GM20431 (cell line): ENCODE measurements around the gene ZNF740.
"Not testable (repeated sequence)": the region's sequence is repeated elsewhere in the genome, so short reads cannot be mapped to it uniquely, and the experiment has no call there.

Experiments used
- in situ Hi-C: fragments of 300-500 bp; cut with MseI, MboI; formaldehyde crosslinking; loops from one replicate; pipeline ENCODE4 v1.15.0; 2020; ENCODE audit warnings: low sequenced_read_pairs; ENCODE audit not compliant: unreplicated experiment

The ZNF740 gene

DNA sequence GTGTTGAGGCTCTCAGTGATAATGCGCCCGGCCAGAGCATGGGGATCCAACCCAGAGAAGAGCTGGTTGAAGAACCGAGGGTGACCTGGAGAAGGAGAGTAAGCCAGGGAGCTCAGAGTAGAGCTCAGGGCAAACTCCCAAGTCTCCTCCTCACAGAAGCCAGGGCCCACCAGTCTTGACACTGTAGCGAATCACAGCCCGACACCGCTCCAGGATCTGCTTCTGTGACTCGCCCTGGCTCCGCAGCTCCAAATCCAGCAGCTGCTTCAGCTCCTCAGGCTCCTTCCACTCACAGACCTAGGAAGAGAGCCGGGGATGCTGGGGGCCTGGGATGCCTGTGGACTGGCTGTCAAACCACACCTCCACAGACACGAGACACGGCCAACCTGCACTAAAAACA is 8.2 kb upstream of the ZNF740 start:
- in situ Hi-C loops, result no loop called here

DNA sequence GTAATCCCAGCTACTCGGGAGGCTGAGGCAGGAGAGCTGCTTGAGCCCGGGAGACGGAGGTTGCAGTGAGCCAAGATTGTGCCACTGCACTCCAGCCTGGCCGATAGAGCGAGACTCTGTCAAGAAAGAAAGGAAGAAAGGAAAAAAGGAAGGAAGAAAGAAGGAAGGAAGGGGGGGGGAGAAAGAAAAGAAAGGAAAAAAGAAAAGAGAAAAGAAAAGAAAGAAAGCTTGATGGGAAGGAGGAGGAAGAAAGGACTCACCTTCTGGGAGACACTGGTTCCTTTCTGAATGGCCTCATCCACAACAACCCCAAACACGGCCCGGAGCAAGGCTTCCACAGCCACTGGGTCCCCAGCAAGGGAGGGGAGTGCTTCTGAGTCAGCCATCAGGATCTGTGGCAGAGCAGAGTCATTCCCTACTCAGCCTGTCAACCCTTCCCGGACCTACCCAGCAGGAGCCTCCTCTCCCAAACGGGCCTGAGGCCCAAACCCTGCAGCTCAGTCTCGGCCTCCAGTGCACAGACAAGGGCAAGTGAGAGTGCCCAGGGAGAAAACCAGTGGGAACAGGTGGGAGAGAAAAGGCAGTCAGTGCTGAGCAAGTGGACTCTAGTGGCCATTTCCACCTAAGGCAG is 7.3 kb upstream of the ZNF740 start:
- in situ Hi-C loops, result no loop called here

DNA sequence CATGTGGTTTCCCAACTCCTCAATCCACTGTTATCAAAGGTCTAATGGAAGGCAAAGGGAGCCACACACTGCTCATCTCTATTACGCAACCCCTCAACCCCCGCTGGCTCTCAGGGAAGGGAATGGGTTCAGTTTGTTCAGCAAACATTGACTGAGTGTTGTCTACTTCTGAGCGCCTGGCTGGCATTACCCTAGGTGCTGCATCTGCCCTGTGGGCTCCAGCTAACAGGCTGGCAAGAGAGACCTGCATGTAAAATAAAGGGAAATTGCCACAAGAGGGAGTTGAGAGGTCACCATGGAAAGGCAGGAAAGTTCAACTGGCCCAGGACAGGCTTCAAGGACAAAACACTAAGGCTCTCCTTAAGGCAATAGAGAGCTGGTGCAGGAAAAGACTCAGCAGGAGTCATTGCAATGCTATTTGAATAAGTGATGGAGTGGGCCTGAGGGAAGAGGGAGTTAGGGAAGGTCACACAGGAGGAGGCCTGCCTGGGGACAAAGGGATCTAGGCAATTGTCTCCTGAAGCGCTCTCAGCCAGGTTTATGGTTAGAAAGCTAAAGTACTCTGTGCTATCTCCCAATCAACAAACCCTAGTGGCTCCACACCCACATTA is 5.5 kb upstream of the ZNF740 start:
- in situ Hi-C loops, result no loop called here

DNA sequence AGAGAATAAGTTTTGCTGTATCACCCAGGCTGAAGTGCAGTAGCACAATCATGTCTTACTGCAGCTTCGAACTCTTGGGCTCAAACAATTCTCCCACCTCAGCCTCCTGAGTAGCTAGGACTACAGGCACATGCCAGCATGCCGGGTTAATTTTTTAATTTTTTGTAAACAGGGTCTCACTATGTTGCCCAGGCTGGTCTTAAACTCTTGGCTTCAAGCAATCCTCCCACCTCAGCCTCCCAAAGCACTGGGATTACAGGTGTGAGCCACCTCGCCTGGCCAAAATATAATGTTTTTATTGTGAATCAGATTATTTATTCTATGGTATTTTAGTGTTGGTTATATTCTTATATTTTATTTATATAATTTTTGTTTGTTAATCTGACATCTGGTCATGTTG is 3.8 kb upstream of the ZNF740 start:
- in situ Hi-C loops, result no loop called here

DNA sequence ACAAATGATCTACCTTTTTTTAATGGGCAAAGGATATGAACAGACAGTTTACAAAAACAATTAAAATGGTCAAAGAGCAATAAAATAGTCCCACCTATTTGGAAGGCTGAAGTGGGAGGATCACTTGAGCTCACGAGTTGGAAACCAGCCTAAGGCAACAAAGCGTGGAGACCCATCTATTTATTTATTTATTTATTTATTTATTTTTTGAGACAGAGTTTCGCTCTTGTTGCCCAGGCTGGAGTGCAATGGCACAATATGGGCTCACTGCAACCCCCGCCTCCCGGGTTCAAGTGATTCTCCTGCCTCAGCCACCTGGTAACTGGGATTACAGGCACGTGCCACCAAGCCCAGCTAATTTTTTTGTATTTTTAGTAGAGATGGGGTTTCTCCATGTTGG is 3.1 kb upstream of the ZNF740 start:
- in situ Hi-C loops, result not testable (repeated sequence)

DNA sequence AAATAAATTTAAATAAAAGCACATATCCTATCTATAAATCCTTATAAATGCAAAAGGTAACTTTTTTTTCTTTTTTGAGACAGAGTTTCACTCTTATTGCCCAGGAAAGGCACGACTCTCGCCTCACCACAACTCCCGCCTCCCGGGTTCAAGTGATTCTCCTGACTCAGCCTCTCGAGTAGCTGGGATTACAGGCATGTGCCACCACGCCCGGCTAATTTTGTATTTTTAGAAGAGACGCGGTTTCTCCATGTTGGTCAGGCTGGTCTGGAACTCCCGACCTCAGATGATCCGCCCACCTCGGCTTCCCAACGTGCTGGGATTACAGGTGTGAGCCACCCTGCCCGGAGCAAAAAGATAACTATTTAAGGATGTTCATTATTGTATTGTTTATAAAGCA is 1.7 kb upstream of the ZNF740 start:
- in situ Hi-C loops, result not testable (repeated sequence)

DNA sequence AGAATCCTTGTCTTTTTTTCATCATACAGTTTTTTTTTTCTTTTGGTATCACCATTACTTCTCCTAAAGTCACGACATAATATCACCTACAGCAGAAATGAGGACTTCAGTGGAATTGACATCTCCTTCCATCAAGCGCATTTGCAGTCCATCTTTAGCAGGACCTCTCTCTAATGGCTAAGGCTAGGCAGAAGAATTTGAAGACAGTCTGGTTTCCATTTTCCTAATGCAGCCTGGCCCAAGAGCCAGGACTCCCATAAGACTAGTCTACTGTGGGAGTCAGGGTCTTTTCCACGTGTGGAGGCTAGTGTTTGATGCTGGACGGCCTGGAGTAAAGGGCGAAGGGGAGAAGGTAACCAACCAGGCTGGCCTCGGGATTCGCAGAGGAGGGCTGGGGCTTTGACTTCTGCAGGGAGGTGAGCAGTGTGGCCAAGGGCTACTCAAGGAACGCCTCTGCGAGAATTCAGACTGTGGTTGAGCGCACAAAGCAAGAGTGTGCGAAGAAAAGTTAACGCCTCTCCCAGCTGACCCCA is 769 bp upstream of the ZNF740 start:
- in situ Hi-C loops, result no loop called here

DNA sequence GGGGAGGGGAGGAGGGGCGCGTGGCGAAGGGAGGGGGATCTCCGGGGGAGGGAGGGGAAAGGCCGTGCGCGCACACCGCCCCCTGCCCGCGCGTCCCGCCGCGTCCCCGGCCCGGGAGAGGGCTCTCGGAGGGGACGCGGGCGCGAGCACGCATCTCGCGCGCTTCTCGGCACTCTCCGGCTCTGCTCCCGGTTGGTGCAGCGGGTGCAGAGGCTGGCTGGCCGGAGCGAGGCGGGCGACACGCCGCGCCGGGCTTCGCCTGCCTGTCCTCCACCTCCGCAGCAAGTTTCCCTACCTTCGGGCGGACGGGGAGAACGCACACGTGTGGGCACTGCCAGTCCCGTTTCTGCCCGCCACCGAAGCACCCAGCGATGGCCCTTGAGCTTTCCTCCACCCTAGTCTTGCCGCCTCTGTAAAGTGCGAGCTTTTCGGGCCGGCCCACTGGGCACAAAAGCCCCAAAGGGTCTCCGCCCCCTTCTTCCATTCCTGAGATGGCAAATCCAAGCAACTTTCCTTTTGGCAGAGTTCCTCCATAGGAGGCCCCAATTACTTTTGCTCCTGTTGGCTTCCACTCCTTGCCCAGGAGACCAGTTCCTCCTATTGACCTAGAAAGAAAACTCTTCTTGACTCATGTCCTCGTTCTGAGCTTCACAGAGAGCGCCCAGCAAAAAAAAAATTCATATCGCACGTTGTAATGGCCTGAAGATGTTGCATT is 566 bp downstream of the ZNF740 start:
- in situ Hi-C loops, result no loop called here

DNA sequence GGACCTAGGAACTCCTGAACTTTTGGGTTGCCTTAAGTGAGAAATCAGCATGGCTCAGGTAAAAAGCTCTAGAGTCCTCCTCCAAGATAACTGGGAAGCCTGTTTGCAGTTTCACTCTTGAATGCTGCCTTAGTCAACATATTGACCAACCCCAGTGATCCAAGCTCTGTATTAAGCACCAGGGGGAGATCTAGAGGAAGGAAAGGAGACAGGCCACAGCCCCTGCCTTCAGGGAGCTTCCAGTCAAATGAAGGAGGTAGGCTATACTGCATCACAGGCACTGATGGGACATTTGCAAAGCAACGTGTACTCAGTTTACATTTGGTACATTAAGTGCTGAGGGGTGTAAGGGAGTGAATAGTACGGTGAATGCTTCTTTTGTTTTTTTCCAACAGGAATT is 1.4 kb downstream of the ZNF740 start:
- in situ Hi-C loops, result no loop called here

DNA sequence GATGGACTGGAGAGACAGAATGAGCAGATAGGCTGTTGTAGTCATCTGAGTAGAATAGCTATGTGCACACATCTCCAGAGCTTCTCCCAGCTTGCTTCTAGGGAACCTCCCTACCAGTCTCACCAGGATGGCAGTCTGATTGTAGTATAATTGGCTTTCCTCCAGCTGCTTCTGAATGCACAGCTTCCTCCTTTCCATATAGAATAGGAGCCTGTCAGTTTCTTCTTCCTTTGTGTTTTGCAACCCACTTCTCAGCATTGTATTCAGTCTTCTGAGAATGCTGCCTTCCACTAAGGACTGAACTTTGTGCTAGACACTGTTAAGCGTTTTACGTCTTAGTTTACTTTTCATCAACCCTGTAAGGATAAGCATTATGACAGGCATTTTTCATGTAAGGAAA is 2.4 kb downstream of the ZNF740 start:
- in situ Hi-C loops, result no loop called here

DNA sequence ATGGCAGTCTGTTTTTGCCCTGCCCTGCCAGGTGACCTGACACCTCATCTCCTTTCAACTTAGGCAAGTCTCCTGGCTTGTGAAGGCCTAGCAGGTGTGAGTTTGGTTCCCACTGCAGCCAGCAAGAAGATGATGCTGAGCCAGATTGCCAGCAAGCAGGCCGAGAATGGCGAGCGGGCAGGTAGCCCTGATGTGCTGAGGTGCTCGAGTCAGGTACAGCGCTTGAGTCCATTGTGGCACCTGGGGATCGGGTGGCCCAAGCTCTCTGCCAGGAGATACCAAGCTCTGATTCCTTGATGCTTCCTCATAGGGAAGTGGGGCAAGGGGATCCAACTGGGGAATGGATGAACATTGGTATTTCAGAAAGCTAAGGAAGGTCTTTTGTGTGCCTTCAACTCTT is 4.3 kb downstream of the ZNF740 start:
- in situ Hi-C loops, result no loop called here

DNA sequence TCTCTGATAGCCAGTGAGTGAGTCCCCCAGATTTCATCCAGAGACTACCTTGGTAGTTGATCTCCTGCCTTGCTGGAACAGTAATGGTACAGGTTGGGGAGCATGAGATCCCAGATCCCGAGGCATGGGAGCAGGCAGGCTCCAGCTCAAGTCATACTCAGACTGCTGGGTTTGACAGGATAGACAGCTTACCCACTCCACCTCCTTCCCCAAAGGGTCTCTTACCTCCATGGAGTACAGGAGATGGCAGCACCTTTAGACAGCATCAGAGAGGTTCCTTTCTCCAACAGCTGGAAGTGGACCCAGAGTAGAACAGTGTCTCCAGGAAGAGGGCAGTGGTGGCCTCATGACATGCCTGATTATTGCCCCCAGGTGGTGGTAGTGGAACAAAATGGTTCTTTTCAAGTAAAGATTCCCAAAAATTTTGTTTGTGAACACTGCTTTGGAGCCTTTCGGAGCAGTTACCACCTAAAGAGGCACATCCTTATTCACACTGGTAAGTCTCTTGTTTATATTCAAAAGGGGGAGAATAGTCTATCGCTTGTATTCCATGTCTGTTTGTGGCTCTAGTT is 5.1 kb downstream of the ZNF740 start:
- in situ Hi-C loops, result no loop called here

DNA sequence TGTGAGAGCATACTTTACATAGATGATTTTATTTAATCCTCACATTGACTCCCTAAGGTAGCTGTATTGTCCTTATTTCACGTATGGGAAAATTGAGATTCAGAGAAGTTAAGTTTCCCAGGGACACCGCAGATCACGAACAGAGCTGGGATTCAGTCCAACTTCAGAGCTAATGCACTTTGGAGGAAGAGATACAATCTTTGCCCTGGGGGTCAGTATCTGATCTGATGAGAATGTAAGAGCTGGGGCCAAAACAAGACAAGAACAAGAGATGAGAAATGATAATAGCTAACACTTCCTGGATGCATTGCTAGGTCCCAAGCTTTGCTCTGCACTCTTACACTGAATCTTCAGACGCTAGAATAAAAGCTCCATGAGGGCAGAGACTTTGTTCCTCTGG is 6.2 kb downstream of the ZNF740 start:
- in situ Hi-C loops, result no loop called here

DNA sequence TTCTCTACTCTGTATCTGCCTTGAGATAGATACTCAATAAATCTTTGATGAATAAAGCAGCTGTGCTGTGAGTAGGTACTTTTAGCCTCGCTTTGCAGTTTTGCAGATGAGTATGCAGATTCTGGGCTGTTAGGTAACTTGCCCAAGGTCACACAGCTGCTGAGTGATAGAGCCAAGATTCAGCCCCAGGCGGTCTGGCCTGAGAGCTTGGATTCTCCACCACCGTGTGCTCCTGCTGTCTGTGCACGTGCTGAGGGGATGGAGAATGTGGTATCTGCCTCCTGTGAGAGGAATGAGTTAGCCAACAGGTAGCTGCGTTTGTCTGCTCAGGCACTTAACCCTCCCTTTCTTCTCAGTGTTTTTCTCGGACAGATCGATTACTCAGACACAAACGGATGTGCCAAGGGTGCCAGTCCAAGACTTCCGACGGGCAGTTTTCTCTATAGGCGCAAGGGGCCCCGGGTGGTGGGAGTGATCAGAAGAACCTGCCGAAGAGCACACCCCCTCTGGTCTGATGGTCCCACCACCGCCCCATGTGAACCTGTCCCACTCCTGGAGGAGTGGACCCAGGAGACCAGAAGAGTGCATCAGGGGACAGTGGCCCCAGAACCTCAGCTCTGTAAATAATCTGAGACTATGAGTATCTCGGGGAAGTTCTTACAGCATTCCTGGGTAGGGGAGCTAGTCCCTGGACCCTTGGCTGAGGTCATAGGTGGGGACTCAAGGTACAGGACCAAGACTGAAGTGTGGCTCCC is 6.8 kb downstream of the ZNF740 start:
- in situ Hi-C loops, result no loop called here

DNA sequence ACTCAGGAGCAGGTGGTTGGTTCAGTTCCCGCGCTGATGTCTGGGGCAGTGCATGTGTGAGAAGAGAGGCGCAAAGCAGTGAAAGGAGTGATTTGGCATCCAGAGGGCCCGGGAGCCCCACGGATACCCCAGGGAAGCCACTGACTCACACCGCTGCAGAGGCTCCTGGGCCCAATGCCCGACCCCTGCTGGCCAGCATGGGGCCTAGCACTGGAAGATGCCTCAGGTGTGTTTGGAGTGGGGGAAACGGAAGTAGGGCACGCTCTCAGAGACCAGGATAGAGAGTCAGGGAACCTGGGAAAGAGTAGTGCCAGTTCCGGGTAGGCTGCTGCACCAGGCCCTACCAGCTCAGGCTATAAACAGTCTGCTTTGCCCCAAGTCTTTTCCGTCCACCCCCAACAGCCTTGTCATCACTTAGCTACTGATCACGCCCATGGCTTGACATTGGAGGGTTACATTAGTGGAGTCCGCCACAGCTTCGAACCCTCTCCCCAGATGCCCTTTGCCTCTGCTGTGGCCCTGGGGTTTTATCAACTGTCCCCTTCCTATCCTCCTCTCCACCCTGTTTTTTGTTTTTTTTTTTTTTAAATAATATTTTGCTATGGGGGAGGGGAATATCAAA is 9.7 kb downstream of the ZNF740 start:
- in situ Hi-C loops, result no loop called here

DNA sequence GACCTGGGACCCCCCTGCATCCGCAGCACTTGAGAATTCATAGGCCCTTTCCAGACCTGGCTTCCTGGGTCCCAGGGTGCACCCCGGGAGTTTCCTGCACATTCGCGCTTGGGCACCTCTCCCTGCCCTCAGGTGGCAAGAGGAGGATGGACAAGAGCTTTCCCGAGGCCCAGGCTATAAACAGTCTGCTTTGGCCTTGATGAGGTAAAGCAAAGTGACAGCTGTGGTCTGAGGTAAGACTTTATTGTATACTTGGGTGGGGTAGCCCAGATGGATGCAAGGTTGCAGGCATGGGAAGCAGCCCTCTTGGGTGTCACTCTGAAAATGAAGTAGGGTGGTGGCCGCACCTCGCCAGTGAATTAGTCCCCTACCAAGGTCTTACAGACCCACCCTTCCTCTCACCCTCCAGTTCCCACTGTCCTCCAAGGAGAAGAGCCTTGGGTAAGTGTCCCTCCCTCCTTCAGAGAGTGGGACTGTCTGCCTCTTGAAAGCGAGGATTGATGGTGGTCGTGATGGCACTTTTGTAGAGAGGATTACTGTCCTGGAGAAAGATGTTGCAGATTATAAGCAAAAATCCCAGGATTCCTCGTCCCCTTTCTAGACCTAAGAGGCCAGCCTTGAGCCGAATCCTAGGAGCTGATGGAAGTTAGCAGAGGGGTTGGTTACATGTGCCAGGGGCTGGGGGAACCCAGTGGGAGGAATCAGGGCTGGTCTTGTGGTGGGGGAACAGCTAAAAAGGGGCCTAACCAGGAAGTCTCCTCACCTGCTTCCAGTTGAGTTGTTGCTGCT is 10.8 kb downstream of the ZNF740 start:
- in situ Hi-C loops, result no loop called here

DNA sequence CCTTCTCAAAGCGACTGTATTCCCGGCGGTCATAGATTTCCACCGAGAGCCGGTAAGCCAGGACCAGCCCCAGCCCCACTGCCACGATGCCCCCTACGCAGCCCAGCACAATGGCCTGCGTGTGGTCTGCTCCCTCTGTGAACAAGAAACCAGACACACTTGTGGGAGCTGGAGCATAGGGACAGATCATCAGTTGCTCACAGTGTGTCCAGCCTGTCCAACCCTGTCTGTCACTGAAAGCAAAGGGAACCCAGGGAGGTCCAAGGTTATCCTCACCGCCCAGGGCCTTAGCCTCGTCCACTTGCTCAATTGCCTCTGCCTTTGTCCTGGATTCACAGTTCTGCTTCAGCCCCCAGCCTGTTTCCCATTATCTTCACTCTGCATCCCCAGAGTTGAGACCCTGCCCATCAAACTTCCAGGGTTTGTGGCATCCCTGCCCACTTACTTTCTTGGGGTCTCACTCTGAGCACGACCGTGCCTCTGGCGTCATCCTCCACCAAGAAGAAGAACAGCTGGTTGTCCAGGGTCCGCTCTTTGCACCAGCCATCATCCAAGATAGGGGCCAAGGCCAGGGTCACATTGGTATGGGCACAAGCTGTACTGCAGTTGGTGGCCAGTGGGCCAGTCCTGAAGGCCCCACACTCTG is 11.5 kb downstream of the ZNF740 start:
- in situ Hi-C loops, result no loop called here

DNA sequence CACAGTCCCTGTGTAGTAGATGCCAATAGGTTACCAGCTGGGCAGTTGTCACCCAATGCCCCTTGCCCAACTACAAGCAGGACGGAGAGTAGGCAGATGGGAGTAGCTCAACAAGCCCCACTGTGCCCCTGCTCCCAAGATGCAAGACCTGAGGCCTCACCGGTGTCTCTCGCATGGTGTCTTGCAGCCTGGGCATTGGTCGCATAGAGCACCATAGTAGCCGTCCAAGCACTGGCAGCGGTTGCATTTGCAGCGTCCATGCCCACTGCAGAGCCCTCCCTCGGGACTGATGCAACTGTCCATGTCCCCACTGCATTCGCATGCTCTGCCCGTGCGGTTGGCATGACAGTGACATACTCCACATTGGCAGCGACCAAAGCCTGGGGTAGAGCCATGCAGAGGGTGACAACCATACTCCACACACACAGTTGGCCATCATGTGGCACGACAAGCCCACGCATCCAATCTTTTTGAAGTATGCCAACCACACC is 12.1 kb downstream of the ZNF740 start:
- in situ Hi-C loops, result no loop called here

DNA sequence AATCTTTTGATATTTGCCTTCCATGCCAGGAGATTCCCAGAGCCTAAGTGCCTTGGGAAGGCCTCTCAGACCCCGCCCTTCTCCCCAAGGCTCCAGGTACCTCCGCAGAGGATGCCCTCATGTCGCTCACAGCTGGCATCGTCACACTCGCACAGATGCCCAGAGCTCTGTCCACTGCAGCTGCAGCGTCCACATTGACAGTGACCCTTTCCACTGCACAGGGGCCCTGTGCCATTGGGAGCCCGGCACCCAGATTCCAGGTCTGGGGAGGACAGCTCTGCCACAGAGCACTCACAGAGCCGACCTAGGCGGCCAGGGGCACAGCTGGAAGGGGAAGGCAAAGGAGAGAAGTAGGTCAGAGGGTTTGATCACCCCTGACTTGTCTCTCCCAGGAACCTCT is 12.5 kb downstream of the ZNF740 start:
- in situ Hi-C loops, result no loop called here
